K562 (cell line): ENCODE results near the gene WASL. TPM values are rescaled to one million over a fixed set of nuclear protein-coding genes. Genes with fewer than 3 reads are reported as not detected.

Source experiments
- C11orf30 ChIP-seq: fragments of 450-650 bp; IDR thresholded peaks from 2 replicates; pipeline ENCODE4 v1.6.1; 2016; ENCODE audit warnings: low read depth, mild to moderate bottlenecking
- CBX1 ChIP-seq: sonication (generic); IDR thresholded peaks from 2 replicates; pipeline ENCODE4 v1.6.1; 2016; ENCODE audit warnings: antibody characterized with exemption, low read depth, mild to moderate bottlenecking
- GABPB2 ChIP-seq: fragments of 250-450 bp; sonication (Bioruptor Pico); conservative IDR thresholded peaks from 2 replicates; pipeline ENCODE4 v1.5.1; 2021; ENCODE audit warnings: mild to moderate bottlenecking
- HNRNPL ChIP-seq: fragments of 200-400 bp; formaldehyde crosslinking; IDR thresholded peaks from 2 replicates; pipeline ENCODE4 v1.6.1; 2017; ENCODE audit warnings: low read depth, mild to moderate bottlenecking, low read length
- KLF1 ChIP-seq: fragments of 450-650 bp; IDR thresholded peaks from 2 replicates; pipeline ENCODE4 v1.6.1; 2016; ENCODE audit warnings: missing genetic modification characterization, missing compliant biosample characterization
- NR2F6 ChIP-seq: fragments of 450-650 bp; formaldehyde crosslinking; IDR thresholded peaks from 2 replicates; pipeline ENCODE4 v1.4.0; 2020; ENCODE audit warnings: mild to moderate bottlenecking
- PATZ1 ChIP-seq: fragments of 250-450 bp; sonication (Bioruptor Pico); IDR thresholded peaks from 2 replicates; pipeline ENCODE4 v1.5.0; 2020; ENCODE audit warnings: mild to moderate bottlenecking, borderline replicate concordance
- SIRT6 ChIP-seq: IDR thresholded peaks from one replicate; pipeline ENCODE4 v1.6.1; 2012; ENCODE audit warnings: low read depth, mild to moderate bottlenecking, control low read depth, inconsistent platforms, low read length, moderate library complexity
- SNAPC5 ChIP-seq: fragments of 250-450 bp; sonication (Bioruptor Pico); IDR thresholded peaks from 2 replicates; pipeline ENCODE4 v1.8.0; 2021; ENCODE audit warnings: moderate library complexity, mild to moderate bottlenecking, inconsistent platforms
- TAF7 ChIP-seq: fragments of 450-650 bp; IDR thresholded peaks from 2 replicates; pipeline ENCODE4 v1.6.1; 2016; ENCODE audit warnings: missing genetic modification characterization, missing compliant biosample characterization
- ZNF3 ChIP-seq: fragments of 250-450 bp; sonication (Bioruptor Pico); IDR thresholded peaks from 2 replicates; pipeline ENCODE4 v1.5.0; 2021; ENCODE audit warnings: mild to moderate bottlenecking, moderate library complexity
- ZNF707 ChIP-seq: fragments of 250-450 bp; sonication (Bioruptor Pico); conservative IDR thresholded peaks from 2 replicates; pipeline ENCODE4 v1.8.0; 2022; ENCODE audit warnings: inconsistent platforms, mild to moderate bottlenecking, moderate library complexity
- ZNF830 ChIP-seq: fragments of 250-450 bp; sonication (Bioruptor Pico); IDR thresholded peaks from 2 replicates; pipeline ENCODE4 v1.5.0; 2021; ENCODE audit warnings: mild to moderate bottlenecking
- polyA plus RNA-seq, 8 experiments: library from polyadenylated mRNA; depleted of rRNA in 4 of 8; stranded (reverse) in 5 of 8; unstranded in 3 of 8; fragments of >200 nt; fragmentation: Nextera tagmentation in 2 of 8; fragmentation: Illumina TruSeq in 1 of 8; extraction: Ambion mirVana in 2 of 8; extraction: Trizol in 1 of 8; gene quantifications; 2 replicates each; pipeline versions ENCODE4 v1.2.1 to v1.2.3, GENCODE V29; 2011 to 2014; ENCODE audit warnings: inconsistent platforms in 1 of 8, missing spikeins in 1 of 8
- total RNA-seq, 7 experiments: library from RNA; depleted of rRNA in 6 of 7; stranded (reverse); fragments of >200 nt in 6 of 7; fragmentation: Illumina TruSeq in 2 of 7; extraction: Trizol in 2 of 7; gene quantifications; 2 replicates each; pipeline versions ENCODE4 v1.2.1 to v1.2.3, GENCODE V29; 2011 to 2021; ENCODE audit warnings: low replicate concordance in 1 of 7
- TF ChIP-seq, protein P1 (sequence below): sonication (generic); formaldehyde crosslinking; IDR thresholded peaks from 2 replicates; pipeline ENCODE4 v1.8.1; 2023; ENCODE audit warnings: missing genetic modification reagents, mild to moderate bottlenecking, borderline replicate concordance
- TF ChIP-seq, protein P2 (sequence below): sonication (generic); formaldehyde crosslinking; IDR thresholded peaks from 2 replicates; pipeline ENCODE4 v1.8.0; 2022; ENCODE audit warnings: mild to moderate bottlenecking, missing genetic modification reagents
- TF ChIP-seq, protein P3 (sequence below): fragments of 450-650 bp; IDR thresholded peaks from 2 replicates; pipeline ENCODE4 v1.6.1; 2018; ENCODE audit warnings: mild to moderate bottlenecking, low read depth; ENCODE audit not compliant: partially characterized antibody

WASL gene
- total and polyA plus RNA-seq, 9 of the 15 experiments (the other 6 are each of a cell fraction or from before 2014, with no cell fraction given) = 3.2 to 13.9 (median 8.3) TPM

DNA sequence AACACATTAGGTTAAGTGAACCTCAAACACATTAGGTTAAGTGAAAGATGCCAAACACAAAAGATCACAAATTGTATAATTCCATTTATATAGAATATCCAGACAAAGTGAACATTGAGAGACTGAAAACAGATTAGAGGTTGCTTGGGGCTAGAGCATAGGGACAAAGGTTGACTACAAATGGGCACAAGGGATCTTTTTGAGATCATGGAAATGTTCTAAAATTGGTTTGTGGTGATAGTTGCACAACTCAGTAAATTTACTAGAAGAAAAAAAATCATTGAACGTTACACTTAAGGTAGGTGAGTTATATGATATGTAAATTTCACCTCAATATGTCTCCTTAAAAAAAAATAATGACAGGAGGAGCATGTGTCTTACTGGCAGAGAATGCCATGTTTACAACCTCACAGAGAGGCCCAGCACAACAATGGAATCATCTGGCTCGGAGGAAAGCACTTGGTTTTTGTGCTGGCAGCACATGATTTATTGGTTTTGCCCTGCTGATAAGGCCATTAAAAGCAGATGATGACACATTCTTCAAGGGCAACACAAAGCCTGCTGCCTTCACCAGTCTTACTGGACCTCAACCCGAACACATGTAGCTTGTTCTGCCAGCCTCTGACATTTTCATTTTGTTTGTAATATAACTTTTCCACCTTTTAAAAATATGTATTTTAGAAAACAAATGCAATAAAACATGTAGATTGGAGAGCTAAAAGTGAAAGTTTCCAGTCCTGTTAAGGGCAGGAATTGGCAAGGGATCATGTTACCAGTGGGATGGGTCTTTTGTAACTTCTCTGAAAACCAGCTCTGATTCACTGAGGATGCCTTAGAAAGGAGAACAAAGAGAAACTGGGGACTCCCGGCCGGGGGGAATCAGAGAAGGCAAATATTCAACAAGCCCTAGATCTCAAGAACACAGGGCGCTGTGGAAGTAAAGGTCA, 105.0 kb downstream of the WASL start (continued):
- TF ChIP-seq, protein P1, sequence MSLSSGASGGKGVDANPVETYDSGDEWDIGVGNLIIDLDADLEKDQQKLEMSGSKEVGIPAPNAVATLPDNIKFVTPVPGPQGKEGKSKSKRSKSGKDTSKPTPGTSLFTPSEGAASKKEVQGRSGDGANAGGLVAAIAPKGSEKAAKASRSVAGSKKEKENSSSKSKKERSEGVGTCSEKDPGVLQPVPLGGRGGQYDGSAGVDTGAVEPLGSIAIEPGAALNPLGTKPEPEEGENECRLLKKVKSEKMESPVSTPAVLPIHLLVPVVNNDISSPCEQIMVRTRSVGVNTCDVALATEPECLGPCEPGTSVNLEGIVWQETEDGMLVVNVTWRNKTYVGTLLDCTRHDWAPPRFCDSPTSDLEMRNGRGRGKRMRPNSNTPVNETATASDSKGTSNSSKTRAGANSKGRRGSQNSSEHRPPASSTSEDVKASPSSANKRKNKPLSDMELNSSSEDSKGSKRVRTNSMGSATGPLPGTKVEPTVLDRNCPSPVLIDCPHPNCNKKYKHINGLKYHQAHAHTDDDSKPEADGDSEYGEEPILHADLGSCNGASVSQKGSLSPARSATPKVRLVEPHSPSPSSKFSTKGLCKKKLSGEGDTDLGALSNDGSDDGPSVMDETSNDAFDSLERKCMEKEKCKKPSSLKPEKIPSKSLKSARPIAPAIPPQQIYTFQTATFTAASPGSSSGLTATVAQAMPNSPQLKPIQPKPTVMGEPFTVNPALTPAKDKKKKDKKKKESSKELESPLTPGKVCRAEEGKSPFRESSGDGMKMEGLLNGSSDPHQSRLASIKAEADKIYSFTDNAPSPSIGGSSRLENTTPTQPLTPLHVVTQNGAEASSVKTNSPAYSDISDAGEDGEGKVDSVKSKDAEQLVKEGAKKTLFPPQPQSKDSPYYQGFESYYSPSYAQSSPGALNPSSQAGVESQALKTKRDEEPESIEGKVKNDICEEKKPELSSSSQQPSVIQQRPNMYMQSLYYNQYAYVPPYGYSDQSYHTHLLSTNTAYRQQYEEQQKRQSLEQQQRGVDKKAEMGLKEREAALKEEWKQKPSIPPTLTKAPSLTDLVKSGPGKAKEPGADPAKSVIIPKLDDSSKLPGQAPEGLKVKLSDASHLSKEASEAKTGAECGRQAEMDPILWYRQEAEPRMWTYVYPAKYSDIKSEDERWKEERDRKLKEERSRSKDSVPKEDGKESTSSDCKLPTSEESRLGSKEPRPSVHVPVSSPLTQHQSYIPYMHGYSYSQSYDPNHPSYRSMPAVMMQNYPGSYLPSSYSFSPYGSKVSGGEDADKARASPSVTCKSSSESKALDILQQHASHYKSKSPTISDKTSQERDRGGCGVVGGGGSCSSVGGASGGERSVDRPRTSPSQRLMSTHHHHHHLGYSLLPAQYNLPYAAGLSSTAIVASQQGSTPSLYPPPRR = no peak
- TF ChIP-seq TAF7 (tag) (no peak), ZNF830 (CRISPR knock-in tag) (no peak), NR2F6 (CRISPR knock-in tag) (no peak), ZNF707 (CRISPR knock-in tag) (no peak), C11orf30 (no peak), GABPB2 (no peak), SNAPC5 (CRISPR knock-in tag) (no peak), ZNF3 (CRISPR knock-in tag) (no peak), CBX1 (no peak), PATZ1 (CRISPR knock-in tag) (no peak), HNRNPL (no peak), SIRT6 (no peak), KLF1 (tag) (no peak)
- TF ChIP-seq, protein P2, sequence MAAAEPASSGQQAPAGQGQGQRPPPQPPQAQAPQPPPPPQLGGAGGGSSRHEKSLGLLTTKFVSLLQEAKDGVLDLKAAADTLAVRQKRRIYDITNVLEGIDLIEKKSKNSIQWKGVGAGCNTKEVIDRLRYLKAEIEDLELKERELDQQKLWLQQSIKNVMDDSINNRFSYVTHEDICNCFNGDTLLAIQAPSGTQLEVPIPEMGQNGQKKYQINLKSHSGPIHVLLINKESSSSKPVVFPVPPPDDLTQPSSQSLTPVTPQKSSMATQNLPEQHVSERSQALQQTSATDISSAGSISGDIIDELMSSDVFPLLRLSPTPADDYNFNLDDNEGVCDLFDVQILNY (CRISPR knock-in tag) = no peak
- TF ChIP-seq, protein P3, sequence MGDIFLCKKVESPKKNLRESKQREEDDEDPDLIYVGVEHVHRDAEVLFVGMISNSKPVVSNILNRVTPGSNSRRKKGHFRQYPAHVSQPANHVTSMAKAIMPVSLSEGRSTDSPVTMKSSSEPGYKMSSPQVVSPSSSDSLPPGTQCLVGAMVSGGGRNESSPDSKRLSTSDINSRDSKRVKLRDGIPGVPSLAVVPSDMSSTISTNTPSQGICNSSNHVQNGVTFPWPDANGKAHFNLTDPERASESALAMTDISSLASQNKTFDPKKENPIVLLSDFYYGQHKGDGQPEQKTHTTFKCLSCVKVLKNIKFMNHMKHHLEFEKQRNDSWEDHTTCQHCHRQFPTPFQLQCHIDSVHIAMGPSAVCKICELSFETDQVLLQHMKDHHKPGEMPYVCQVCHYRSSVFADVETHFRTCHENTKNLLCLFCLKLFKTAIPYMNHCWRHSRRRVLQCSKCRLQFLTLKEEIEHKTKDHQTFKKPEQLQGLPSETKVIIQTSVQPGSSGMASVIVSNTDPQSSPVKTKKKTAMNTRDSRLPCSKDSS = no peak
